ENCODE measurements around the gene GOLGA6A.

DNA sequence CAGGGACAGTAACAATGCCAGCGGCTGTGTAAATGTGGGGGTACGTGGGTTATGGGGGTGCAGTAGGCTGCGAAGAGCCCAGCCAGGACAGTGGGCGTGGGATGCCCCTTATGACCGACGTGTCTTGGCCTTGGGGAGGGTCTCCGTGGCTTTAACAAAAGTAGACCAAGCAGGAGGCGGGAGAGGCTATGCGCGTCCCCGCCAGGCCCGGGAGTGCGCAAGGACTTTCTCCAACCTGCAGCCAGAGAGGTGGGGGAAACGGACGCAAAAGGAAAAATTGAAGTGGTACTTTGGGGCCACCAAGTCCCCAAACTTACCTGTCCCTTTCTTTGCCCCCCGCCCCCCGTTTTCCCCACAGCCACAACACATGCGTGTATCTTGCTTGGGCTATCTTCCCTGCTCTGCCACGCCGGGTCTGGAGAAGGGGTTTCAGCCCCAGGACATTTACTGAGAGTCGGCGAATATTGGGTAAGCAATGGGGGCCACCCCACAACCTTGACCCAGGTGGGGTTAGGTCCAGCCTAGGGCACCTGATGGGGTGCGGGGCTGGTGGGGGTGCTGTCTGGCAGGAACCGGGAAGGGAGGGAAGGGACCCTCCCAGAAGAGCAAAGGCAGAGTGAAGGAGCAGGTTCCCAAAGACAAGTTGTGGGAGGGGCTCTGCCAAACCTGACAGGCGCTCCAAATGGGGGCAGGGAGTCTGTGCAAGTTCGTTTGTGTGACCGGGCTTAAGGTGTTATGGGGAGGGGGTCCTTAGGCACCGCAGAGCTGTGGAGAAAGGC lies 48.7 kb upstream of the GOLGA6A start:
- TF ChIP-seq, protein P1, sequence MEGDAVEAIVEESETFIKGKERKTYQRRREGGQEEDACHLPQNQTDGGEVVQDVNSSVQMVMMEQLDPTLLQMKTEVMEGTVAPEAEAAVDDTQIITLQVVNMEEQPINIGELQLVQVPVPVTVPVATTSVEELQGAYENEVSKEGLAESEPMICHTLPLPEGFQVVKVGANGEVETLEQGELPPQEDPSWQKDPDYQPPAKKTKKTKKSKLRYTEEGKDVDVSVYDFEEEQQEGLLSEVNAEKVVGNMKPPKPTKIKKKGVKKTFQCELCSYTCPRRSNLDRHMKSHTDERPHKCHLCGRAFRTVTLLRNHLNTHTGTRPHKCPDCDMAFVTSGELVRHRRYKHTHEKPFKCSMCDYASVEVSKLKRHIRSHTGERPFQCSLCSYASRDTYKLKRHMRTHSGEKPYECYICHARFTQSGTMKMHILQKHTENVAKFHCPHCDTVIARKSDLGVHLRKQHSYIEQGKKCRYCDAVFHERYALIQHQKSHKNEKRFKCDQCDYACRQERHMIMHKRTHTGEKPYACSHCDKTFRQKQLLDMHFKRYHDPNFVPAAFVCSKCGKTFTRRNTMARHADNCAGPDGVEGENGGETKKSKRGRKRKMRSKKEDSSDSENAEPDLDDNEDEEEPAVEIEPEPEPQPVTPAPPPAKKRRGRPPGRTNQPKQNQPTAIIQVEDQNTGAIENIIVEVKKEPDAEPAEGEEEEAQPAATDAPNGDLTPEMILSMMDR (IDR thresholded peaks at IDR 0.05; ENCODE audit: insufficient read depth, low read length, poor library complexity, severe bottlenecking): no peak
- TF ChIP-seq EZH2phosphoT487 (conservative IDR thresholded peaks at IDR 0.05; ENCODE audit: low read length): no peak

Data from SU-DHL-6 (cell line).